SK-MEL-5 (cell line): Measurements from ENCODE around the gene CAMP. TPM values are rescaled to one million over a fixed set of nuclear protein-coding genes. Genes with fewer than 3 reads are reported as not detected.
A peak's percentile ranks its signal among the peaks of the same experiment; 100 is the strongest.

Experiments used
- DNase-seq: peaks from one replicate; pipeline ENCODE4 v3.0.0-alpha.2; 2016; ENCODE audit warnings: low read depth, low spot score
- in situ Hi-C: cut with HindIII; loops from 2 replicates; pipeline ENCODE4 v1.10.0; 2016; ENCODE audit warnings: low sequenced_read_pairs, high pct_unique_total_duplicates, low pct_unique_long_range_greater_than_20kb
- polyA plus RNA-seq, 2 experiments: library from polyadenylated mRNA; depleted of rRNA; stranded (reverse); fragments of >200 nt; gene quantifications; 2 replicates each; pipeline ENCODE4 v1.2.3, GENCODE V29; 2015
- total RNA-seq: library from RNA; depleted of rRNA; stranded (reverse); fragments of >200 nt; shearing (Covaris generic); gene quantifications from 2 replicates; pipeline ENCODE4 v1.2.3, GENCODE V29; 2014; rRNA removed

CAMP gene
- 1.1 TPM in 1 of 2 replicates, not detected in the other for total RNA-seq
- 0.60 and 1.6 TPM in 2 replicates for polyA plus RNA-seq (2015; cell fraction: cytosol; rRNA removed)
- not detected in 2 replicates for polyA plus RNA-seq (2015; cell fraction: nucleus; rRNA removed)

GRCh38 chr3:48222616-48223513 is at the start of gene CAMP:
TSS of gene CAMP (plus strand) at chr3:48223495. CDS start at chr3:48223512, 17 bp downstream.
- in situ Hi-C loops: no loop called here
- DNase-seq: peak; percentile 83

- peak; percentile 62 for DNase-seq
- in situ Hi-C loops: no loop called here
Measured at GRCh38 chr3:48178072-48178471, 45.2 kb upstream of the CAMP start.

DNA sequence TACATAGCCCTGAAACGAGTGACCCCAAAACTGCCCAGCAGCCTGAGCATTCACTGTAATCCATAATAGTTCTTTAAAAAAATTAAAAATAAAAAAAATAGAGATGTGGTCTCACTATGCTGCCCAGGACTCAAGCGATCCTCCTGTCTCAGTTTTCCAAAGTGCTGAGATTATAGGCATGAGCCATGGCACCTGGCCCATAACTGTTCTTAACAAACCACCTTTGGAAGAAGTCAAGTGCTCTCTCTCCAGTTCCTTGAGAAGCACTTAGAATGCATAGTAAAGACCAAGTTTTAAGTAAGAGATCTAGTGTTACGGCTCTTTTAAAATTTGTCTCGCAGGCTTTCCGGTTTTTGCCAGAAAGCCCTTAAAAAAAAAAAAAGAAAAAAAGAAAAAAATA is 43.3 kb upstream of the CAMP start:
- no peak for DNase-seq
- in situ Hi-C loops: no loop called here

DNA sequence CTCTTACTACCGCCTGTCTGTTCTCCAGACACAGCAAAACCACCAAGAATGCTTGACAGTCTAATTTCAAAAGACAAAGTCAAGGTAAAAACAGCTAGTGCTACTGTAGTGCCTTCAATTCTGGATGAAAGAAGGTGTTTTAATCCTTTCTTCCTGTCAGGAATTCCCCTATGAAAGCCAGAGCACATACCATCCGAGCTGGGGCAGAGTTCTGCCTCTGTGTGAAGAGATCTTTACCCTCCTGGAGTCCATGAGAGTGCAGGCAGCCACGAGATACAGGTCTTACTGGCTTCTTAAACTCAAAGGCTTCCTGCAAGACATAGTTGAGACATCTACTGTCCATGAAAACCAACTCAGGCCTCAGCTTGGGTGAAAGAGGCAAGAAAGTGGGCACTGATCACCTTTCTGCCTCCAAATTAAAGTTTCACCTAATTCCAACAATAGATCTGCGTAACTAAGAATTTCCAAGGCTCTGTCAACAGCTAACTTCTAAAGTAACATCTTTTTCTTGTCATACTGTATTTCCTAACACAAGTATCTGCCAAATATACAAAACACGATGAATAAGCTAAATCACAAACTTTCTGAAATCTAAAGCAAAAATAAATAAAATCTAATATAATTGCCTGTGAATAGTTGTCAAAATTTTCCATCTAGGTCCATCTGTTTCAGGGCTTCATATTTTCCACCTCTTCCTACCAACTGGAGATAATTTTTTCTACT is 42.6 kb upstream of the CAMP start:
- DNase-seq: no peak
- in situ Hi-C loops: no loop called here

GRCh38 chr3:48184299-48184698 is 39.0 kb upstream of the CAMP start:
- no peak for DNase-seq
- in situ Hi-C loops: no loop called here

- no peak for DNase-seq
- in situ Hi-C loops: no loop called here
Measured at GRCh38 chr3:48185129-48185528, 38.2 kb upstream of the CAMP start.

GRCh38 chr3:48186631-48187300 is 36.5 kb upstream of the CAMP start:
- DNase-seq: no peak
- in situ Hi-C loops: no loop called here

DNA sequence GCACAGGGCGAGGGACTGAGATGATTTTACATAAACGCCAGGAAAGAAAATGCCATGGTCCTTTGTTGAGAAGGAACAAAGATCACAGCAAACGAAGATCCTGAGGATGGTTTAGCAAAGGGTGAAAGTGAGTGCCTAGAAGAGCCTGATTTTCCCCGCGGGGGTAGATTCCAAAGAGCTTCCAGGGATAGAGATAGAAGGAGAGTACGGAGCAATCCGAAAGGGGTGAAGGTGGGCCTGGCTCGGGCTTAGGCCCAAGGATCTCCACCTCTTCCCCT is 36.1 kb upstream of the CAMP start:
- DNase-seq: no peak
- in situ Hi-C loops: no loop called here

GRCh38 chr3:48187579-48188265 is 35.6 kb upstream of the CAMP start:
- in situ Hi-C loops: no loop called here
- no peak for DNase-seq

DNA sequence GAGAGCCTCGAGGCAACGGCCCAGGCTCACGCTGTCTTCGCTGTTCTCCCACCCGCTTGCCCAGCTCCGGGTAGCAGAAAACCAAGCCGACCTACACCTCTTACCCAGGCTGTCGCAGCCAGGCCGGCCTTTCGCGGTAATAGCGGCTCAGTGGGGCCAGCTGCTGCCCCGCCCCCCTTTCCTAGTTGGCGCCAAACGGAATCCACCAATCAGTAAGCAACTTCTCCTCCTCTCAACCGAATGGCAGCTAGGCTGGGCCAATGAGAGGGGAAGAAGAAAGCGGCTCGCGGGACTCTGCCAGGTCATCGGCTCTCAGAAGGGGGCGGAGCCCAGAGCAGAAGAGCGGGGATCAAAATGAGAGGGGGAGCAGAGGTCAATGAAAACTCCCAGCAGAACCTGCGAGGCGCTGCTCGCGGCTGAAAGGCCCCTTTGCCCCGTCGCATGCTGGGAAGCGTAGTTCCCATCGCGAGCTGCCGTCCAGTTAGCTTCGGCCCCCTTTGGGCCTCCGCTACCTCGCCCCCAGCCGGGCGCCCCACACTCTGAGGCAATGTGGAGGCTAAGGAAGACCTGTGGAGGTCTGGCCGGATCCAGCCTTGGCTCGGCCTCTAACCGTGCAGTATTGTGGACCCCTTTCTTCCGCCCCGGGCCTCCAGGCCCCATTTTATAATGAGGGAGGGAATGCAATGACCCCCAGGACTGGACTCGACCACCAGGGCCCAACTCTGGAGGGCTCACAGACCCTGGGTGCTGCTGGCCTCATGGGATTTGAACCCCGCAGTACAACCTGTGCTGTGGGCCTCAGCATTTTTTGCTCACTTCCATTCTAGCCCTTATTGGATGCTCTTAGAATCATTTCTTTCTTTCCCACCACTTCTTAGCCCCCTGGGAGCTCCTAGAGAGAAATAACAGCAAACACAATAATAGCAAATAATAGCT is 34.8 kb upstream of the CAMP start, which contains the start of gene CDC25A:
Gene CDC25A, minus strand, starts transcription at position 152 of the 936 bp plus-strand sequence. CDS start 470 bp downstream, outside the sequence.
- in situ Hi-C loops: no loop called here
- peak; percentile 99 for DNase-seq

DNA sequence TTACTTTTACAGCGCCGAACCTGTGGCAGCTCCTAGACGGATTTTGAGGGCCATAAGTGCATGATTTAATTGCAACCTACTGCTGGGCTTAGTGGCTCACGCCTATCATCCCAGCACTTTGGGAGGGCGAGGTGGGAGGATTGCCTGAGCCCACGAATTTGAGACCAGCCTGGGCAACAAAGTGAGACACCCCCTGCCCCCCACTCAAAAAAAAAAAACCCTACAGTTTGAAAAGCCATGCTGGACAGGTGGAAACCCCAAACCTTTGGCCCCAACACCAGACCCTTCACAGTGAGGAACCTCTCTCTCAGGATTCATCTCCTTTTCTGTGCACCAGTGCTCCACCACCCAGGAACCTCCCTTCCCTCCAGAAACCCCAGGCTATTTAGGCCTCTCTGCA is 34.0 kb upstream of the CAMP start:
- DNase-seq: no peak
- in situ Hi-C loops: no loop called here

DNA sequence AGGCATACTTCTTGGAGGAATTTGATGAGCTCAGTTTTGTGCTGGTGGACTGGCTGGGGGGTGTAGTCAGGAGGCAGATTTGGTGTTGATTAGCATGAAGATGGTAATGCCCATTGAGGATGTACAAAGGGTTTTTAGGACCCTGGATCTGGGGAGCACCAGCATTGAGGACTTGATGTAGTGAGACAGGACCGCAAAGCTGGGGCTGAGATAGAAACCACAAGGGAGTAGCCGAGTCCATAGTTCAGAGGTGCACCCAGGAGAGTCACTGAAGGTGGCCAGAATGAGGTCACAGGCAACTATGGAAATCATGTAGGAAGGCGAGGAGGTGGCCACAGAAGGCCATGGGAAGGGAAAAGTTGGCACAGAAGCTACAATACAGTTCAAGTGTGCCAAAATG is 32.4 kb upstream of the CAMP start:
- in situ Hi-C loops: no loop called here
- no peak for DNase-seq

DNA sequence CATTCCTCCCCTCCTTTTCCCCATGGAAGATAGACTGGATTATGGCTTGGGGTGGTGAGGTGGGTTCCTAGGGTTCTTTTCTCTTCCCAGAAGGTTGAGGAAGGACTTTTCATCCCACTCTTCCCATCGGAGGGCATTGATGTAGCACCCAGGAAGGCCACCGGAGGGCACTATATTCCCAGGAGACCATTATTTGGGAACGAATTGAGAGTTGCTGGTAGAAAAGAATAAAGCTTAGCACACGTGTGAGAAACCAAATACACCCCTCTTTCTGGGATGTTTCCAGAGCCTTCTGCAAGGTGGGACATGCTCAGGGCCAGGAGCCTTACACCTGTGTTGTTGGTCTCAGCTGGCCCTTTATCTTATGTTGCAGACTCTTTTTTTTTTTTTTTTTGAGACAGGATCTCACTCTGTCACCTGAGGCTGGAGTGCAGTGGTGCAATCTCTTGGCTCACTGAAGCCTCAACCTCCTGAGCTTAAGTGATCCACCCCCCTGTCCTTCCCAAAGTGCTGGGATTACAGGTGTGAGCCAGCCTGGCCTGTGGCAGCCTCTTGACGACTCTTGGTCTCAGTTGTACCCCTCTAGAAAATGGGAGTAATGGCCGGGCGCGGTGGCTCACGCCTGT is 28.7 kb upstream of the CAMP start:
- DNase-seq: peak; percentile 87
- in situ Hi-C loops: no loop called here

GRCh38 chr3:48196611-48197010 is 26.7 kb upstream of the CAMP start:
- no peak for DNase-seq
- in situ Hi-C loops: no loop called here

DNA sequence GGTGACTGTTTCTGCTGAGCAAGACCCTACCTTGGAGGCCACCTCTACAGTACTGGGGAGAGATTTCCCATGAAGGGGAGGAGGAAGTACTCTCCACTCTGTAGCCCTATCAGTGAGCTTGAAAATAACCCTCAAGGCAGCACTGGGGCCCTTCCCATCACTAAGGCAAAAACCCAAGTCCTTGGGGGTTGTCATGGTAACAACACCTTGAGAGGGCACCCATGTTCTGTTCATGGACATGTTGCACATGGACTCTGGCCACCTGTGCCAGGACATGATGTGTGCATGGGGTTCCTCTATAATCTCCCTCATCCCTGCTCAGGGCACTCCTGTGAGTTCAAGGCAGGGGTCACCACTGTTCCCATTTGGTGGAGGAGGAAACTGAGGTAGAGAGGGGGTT is 24.2 kb upstream of the CAMP start:
- no peak for DNase-seq
- in situ Hi-C loops: no loop called here

GRCh38 chr3:48202632-48203031 is 20.7 kb upstream of the CAMP start:
- in situ Hi-C loops: no loop called here
- DNase-seq: no peak
